Stimulated activated naive CD4-positive, alpha-beta T cell (primary cell): ENCODE data around the gene WNT2B.
"Not testable (repeated sequence)": the region's sequence is repeated elsewhere in the genome, so short reads cannot be mapped to it uniquely, and the experiment has no call there.

Source experiments
- DNase-seq, 6 experiments: peaks; one replicate each; lab custom pipeline; 2025; lab: John Stamatoyannopoulos, UW

Gene WNT2B

GRCh38 chr1:112508278-112509004 lies at the start of gene WNT2B:
Gene WNT2B (plus strand): TSS chr1:112508965. CDS start chr1:112509263, 298 bp downstream.
- peak; percentile 11 to 53 (median 30) for DNase-seq

- no peak for DNase-seq
Observed at GRCh38 chr1:112460615-112461014, 48.1 kb upstream of the WNT2B start.

GRCh38 chr1:112461200-112461871 lies 47.4 kb upstream of the WNT2B start:
- no peak for DNase-seq

- DNase-seq = no peak
Observed at GRCh38 chr1:112462953-112463279, 45.8 kb upstream of the WNT2B start.

GRCh38 chr1:112464501-112464900 lies 44.3 kb upstream of the WNT2B start:
- no peak for DNase-seq

- DNase-seq = no peak
Observed at GRCh38 chr1:112465122-112465521, 43.6 kb upstream of the WNT2B start.

GRCh38 chr1:112466078-112466660 lies 42.6 kb upstream of the WNT2B start:
- peak; percentile 62 to 85 (median 74) for DNase-seq

- DNase-seq = not testable (repeated sequence)
Observed at GRCh38 chr1:112470324-112470723, 38.4 kb upstream of the WNT2B start.

GRCh38 chr1:112470966-112471365 lies 37.8 kb upstream of the WNT2B start:
- no peak for DNase-seq

- no peak for DNase-seq
Observed at GRCh38 chr1:112472142-112472541, 36.6 kb upstream of the WNT2B start.

GRCh38 chr1:112477550-112477949 lies 31.2 kb upstream of the WNT2B start:
- no peak for DNase-seq

GRCh38 chr1:112478314-112478713 lies 30.5 kb upstream of the WNT2B start:
- no peak for DNase-seq

- not testable (repeated sequence) for DNase-seq
Observed at GRCh38 chr1:112486063-112486462, 22.7 kb upstream of the WNT2B start.

GRCh38 chr1:112487686-112488085 lies 21.1 kb upstream of the WNT2B start:
- not testable (repeated sequence) for DNase-seq

- no peak for DNase-seq
Observed at GRCh38 chr1:112488141-112488540, 20.6 kb upstream of the WNT2B start.

GRCh38 chr1:112492076-112492475 lies 16.7 kb upstream of the WNT2B start:
- no peak for DNase-seq

- no peak for DNase-seq
Observed at GRCh38 chr1:112493351-112493750, 15.4 kb upstream of the WNT2B start.

GRCh38 chr1:112496290-112496689 lies 12.5 kb upstream of the WNT2B start:
- DNase-seq = no peak

GRCh38 chr1:112501810-112502641 lies 6.7 kb upstream of the WNT2B start:
- DNase-seq = peak in 5 of 6 experiments; percentile 18 to 39 (median 30)

GRCh38 chr1:112502826-112503225 lies 5.9 kb upstream of the WNT2B start:
- DNase-seq = no peak

GRCh38 chr1:112504001-112504660 lies 4.6 kb upstream of the WNT2B start:
- no peak for DNase-seq
